HG03095 (cell line): ENCODE data around the gene URM1.
"Not testable (repeated sequence)": the region's sequence is repeated elsewhere in the genome, so short reads cannot be mapped to it uniquely, and the experiment has no call there.

Source experiments
- ATAC-seq: cut with Tn5 transposase; IDR thresholded peaks from one replicate; pipeline ENCODE4 v1.9.1; 2021; ENCODE audit warnings: moderate library complexity; ENCODE audit not compliant: unreplicated experiment

The URM1 gene

DNA sequence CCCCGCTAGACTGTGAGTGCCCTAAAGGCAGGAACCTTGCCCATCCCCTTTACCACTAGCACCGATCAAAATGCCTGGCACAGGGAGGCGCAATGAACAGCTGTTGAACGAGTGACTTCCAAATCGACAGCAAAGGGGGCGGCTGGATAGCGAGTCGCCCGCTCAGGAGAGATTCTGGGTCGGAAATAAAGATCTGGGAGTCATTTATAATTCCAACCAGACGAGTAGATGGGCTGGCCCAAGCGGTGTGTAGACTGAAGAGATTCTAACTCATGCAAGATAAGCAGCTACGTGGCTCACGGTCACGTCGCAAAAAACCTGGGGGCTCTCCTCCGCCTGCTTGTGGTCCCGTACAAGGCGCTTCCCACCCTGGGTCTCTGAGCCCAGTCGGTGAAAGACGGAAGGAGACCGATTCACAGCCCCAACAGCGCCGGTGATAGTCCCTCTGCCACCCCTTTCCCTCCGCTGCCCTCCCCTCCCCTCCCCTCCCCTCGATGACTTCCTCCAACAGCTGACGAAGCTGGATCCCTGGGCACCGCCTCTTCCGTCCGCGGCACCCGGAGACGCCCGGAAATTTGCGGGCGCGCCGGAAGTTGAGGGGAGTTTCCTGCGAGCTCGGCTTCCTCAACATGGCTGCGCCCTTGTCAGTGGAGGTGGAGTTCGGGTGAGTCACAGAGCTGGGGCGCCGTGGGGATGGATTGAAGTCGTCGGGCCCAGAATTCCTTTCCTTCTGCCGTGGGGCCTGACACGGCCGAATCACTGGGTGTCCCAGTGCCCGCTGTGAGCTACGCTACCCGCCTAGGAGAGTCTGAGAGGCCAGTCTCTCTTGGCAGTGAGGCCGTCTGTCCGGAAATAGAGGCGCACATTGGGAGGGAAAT is at the start of gene URM1:
URM1 (plus strand) TSS at position 623 of the 878 bp plus-strand sequence; CDS start at position 630, 7 bp downstream.
- ATAC-seq = peak; percentile 80

- no peak for ATAC-seq
These were observed 49.2 kb upstream of the URM1 start for GRCh38 chr9:128321879-128322403.

GRCh38 chr9:128322404-128323211 is 48.6 kb upstream of the URM1 start, which contains the start of the genes COQ4 and TRUB2:
TSS of gene COQ4 (plus strand) at chr9:128322839. CDS start at chr9:128322859, 20 bp downstream.
TSS of gene TRUB2 (minus strand) at chr9:128322447. CDS start at chr9:128322408, 39 bp downstream.
- peak; percentile 75 for ATAC-seq

GRCh38 chr9:128323212-128323730 is 47.9 kb upstream of the URM1 start:
- no peak for ATAC-seq

- ATAC-seq = no peak
These were observed 47.4 kb upstream of the URM1 start for GRCh38 chr9:128323791-128324190.

- ATAC-seq = no peak
These were observed 46.8 kb upstream of the URM1 start for GRCh38 chr9:128324401-128324800.

- ATAC-seq = no peak
These were observed 45.5 kb upstream of the URM1 start for GRCh38 chr9:128325629-128326028.

- ATAC-seq = no peak
These were observed 37.7 kb upstream of the URM1 start for GRCh38 chr9:128333451-128333869.

GRCh38 chr9:128335161-128335560 is 36.0 kb upstream of the URM1 start:
- ATAC-seq = no peak

DNA sequence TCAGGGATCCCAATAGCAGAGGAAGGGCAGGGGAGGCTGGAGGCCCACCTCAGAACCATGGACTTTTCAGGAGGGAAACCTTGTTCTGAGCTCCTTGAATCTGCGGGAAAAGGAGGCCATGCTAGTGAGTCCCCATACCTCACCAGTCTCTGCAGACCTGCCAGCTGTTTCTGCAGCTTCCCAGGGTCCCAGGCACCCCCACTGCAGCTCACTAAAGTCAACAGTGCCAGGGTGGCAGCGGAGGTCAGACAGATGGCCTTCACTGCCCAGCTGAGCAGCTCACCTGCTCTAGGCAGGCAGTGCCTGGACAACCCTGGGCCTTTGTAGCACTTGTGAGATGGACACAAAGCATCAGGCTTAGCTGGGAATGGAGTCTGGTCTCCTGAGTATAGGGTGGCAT is 35.3 kb upstream of the URM1 start:
- ATAC-seq = no peak

DNA sequence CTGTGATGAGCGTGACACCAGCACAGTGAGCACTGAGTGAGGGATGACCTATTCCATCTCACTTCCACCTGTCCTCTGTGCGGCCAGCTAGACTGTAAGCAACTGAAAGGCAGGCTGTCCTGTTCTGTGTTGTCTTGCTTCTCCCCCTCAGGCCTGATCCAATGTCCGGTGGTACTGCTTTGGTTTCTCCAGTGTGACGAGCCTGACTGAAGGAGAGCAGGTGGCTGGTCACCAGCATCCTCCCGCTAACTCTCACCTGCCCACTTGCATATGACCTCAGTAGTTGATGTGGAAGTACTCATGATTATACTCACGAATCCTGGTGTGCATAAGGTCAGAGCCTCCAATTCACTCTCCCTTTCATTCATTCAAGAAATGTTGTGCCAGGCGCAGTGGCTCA is 33.2 kb upstream of the URM1 start:
- ATAC-seq = no peak

DNA sequence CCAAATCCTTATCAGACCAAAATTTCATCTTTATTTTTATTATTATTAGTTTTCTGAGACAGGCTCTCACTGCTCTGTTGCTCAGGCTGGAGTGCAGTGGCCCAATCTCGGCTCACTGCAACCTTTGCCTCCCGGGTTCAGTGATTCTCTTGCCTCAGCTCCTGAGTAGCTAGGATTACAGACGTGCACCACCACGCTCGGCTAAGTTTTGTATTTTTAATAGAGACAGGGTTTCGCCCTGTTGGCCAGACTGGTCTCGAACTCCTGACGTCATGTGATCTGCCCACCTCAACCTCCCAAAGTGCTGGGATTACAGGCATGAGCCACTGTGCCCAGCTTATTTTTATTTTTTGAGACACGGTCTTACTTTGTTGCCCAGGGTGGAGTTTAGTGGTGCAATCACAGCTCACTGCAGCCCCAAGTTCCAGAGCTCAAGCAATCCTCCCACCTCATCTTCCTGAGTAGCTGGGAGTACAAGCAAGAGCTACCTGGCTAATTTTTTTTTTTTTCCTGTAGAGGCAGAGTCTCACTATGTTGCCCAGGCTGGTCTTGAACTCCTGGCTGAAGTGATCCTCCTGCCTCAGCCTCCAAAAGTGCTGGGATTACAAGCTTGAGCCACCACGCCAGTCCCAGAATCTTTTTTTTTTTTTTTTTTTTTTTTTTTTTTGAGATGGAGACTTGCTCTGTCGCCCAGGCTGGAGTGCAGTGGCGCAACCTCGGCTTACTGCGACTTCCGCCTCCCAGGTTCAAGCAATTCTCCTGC is 32.1 kb upstream of the URM1 start:
- ATAC-seq = not testable (repeated sequence)

DNA sequence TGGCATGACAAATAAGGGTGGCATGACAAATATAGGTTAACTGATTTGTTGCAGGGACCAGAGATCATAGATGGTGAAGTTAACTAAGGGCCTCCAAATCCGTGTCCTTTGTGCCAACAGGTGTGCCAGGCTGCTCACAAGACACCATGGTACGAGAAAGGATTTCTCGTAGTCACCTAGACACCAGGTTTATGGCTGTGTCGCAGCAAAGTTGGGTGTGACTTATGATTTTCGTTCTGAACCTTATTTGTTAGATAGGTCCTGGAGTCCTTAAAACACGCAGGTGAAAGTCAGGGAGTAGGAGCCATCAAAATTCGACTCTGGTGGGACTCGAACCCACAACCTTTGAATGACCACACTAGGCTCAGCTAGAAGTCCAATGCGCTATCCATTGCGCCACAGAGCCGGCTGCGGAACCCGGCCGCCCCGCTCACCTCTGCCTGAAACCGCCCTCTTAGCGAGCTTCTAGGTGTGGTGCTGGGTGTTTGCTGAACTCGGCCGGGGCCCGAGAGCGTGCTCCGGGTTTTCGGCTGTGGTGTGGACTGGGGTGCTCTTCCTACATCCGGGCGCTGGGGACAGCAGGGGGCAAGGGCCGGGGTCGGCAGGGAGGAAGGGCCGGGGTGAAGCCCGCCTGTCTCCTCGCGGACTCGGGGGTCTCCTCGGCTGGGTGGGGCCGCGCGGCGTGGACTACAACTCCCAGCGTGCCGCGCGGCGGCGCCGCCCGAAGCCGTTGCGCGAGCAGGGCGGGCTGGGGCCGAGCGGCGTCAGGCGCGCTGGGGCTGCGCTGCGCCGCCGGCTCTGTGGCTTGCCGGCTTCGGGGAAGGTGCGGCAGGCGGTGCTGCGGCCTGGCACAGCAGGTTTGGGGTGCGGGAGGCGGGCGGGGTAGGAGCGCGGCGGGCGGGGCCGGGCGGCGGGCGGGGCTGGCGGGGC is 31.1 kb upstream of the URM1 start, which contains the start of gene SLC27A4:
SLC27A4 (plus strand) TSS at position 767 of the 930 bp plus-strand sequence. CDS start 2,606 bp downstream, outside the sequence.
- ATAC-seq = peak; percentile 77

DNA sequence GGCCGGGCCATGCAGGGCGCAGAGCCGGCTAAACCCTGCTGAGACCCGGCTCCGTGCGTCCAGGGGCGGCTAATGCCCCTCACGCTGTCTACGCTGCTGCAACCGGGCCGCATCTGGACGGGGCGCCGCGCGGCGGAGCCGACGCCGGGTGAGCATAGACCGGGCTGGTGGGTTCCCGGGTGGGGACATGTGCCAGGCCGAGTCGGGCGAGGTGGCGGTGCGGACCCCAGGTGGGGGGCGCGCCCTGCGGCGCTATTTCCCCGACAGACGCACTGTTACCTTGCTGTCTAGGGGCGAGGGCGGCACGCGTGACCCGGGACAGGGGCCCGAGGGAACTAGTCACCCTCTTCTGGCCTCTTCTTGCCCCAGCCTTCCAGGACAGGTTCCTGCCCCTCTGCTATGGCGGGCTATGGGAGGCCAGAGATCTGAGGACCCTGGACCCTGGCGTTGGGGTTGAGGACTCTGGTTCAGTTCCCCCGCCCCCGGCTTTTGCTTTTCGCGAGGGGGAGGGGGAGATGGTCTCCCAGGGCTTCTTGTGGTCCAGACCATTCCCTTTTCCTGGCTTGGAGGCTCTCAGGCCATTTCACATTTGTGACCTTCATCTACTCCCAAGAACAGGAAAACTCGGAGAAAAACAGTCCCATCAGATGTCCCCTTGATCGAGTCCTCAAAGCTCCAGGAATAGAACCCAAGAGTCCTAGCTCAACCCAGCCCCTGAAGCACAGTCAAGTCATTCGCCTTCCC is 30.3 kb upstream of the URM1 start:
- ATAC-seq = peak; percentile 6

- ATAC-seq = no peak
These were observed 29.7 kb upstream of the URM1 start for GRCh38 chr9:128341435-128341849.

DNA sequence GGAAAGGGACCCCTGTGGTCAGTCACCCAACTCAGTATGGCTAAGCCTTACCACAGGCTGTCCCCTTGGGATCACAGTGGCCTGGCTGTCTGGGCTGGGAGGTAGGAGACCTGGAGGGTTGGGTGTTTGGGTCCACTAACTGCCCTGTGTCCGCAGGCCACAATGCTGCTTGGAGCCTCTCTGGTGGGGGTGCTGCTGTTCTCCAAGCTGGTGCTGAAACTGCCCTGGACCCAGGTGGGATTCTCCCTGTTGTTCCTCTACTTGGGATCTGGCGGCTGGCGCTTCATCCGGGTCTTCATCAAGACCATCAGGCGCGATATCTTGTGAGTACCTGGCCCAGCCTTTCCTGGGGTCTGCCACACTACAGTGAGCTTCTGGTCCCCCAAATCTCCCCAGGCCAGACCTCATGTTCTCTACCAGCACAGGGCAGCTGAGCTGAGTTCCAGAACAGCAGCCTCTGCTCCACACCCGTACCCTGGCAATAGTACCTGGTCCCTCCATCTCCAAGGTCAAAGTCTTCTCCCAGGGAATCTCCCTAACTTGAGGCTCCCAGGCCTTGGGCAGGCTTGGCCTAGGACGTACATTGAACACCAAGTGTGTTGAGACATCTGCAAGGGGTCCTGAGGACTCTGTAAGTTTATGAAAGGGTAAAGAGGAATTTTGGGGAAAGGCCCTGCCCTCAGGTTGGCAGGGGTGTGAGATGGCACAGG is 28.0 kb upstream of the URM1 start:
- no peak for ATAC-seq

GRCh38 chr9:128343855-128344254 is 27.3 kb upstream of the URM1 start:
- ATAC-seq = no peak
